Sigmoid colon (tissue), 4 donors: ENCODE measurements around the gene LUZP4.
"Not testable (repeated sequence)": the region's sequence is repeated elsewhere in the genome, so short reads cannot be mapped to it uniquely, and the experiment has no call there.

Experiments used
- CTCF ChIP-seq, 4 experiments: fragments of 450-650 bp in 3 of 4; fragments of 200-600 bp in 1 of 4; IDR thresholded peaks; one replicate each; pipeline ENCODE4 v1.5.1; 2016 to 2019; ENCODE audit warnings: antibody characterized with exemption in 4 of 4, mild to moderate bottlenecking in 3 of 4, moderate library complexity in 2 of 4
- EP300 ChIP-seq, 4 donors: sonication (generic); formaldehyde crosslinking; IDR thresholded peaks; one replicate each; pipeline ENCODE4 v1.6.1; 2017; ENCODE audit warnings: antibody characterized with exemption in 4 of 4
- POLR2A ChIP-seq, 2 donors: fragments of 450-650 bp; IDR thresholded peaks; one replicate each; pipeline ENCODE4 v1.6.1; 2016; ENCODE audit warnings: antibody characterized with exemption in 2 of 2, mild to moderate bottlenecking in 2 of 2, moderate library complexity in 2 of 2
- POLR2AphosphoS5 ChIP-seq, 4 donors: sonication (generic); formaldehyde crosslinking; IDR thresholded peaks; one replicate each; pipeline ENCODE4 v1.6.1; 2017; ENCODE audit warnings: antibody characterized with exemption in 4 of 4

GRCh38 chrX:115329282-115329681 lies 39.8 kb downstream of the LUZP4 start:
- not testable (repeated sequence) for TF ChIP-seq CTCF, POLR2AphosphoS5, EP300, POLR2A (IDR thresholded peaks at IDR 0.05)
